Cardiac fibroblast (primary cell): ENCODE data around the gene THSD4.

Experiments
- DNase-seq, 2 donors: peaks; one replicate each; pipeline versions ENCODE4 v3.0.0 to v3.0.0-alpha.2; 2010; ENCODE audit warnings: low read depth in 2 of 2
- H3K4me3 ChIP-seq, 2 donors: replicated peaks in 1 of 2; 1 replicate in 1 of 2; 2 replicates in 1 of 2; pipeline ENCODE4 v1.5.1; 2011; ENCODE audit warnings: low read depth in 2 of 2, low read length in 2 of 2, mild to moderate bottlenecking in 2 of 2, moderate library complexity in 1 of 2
- CTCF ChIP-seq: IDR thresholded peaks from one replicate; pipeline ENCODE4 v1.5.1; 2011; ENCODE audit warnings: low read depth, mild to moderate bottlenecking, low read length, inconsistent platforms

The THSD4 gene

GRCh38 chr15:71709808-71710418 is 594.6 kb downstream of the THSD4 start:
- TF ChIP-seq CTCF = no peak
- DNase-seq = no peak
- H3K4me3 ChIP-seq = no peak overlapping the region

- H3K4me3 ChIP-seq = no peak overlapping the region
- TF ChIP-seq CTCF = no peak
- no peak for DNase-seq
These were observed 596.9 kb downstream of the THSD4 start for GRCh38 chr15:71712182-71712581.

- no peak for TF ChIP-seq CTCF
- no peak overlapping the region for H3K4me3 ChIP-seq
- peak in 1 of 2 donors; percentile 32 for DNase-seq
These were observed 598.0 kb downstream of the THSD4 start for GRCh38 chr15:71713191-71713809.

- DNase-seq = no peak
- no peak overlapping the region for H3K4me3 ChIP-seq
- TF ChIP-seq CTCF = no peak
These were observed 600.6 kb downstream of the THSD4 start for GRCh38 chr15:71715914-71716313.

GRCh38 chr15:71716990-71717389 is 601.7 kb downstream of the THSD4 start:
- peak; percentile 48 to 52 for DNase-seq
- H3K4me3 ChIP-seq = no peak overlapping the region
- TF ChIP-seq CTCF = no peak

- no peak overlapping the region for H3K4me3 ChIP-seq
- no peak for TF ChIP-seq CTCF
- no peak for DNase-seq
These were observed 603.0 kb downstream of the THSD4 start for GRCh38 chr15:71718116-71718910.
